CD4-positive, alpha-beta memory T cell (primary cell): ENCODE measurements around the gene CSNK2B. TPM values are rescaled to one million over a fixed set of nuclear protein-coding genes. Genes with fewer than 3 reads are reported as not detected.

Source experiments
- CTCF ChIA-PET: fragments of 350-600 bp; sonication (Branson Sonifier 250); formaldehyde crosslinking; loops from one replicate; lab custom pipeline; 2021; ENCODE audit warnings: inconsistent platforms; ENCODE audit not compliant: partially characterized antibody; lab: Charles Lee
- POLR2A ChIA-PET: fragments of 350-600 bp; sonication (Branson Sonifier 250); formaldehyde crosslinking; loops from one replicate; lab custom pipeline; 2021; ENCODE audit not compliant: partially characterized antibody; lab: Charles Lee
- DNase-seq, 5 donors: peaks; one replicate each; pipeline versions ENCODE4 v3.0.0 to v3.0.0-alpha.2; 2020 to 2022; ENCODE audit warnings: mixed read lengths in 1 of 5
- H3K27ac ChIP-seq: one replicate; pipeline ENCODE4 v1.7.0; 2013; ENCODE audit warnings: low read depth, low read length
- H3K27me3 ChIP-seq: 2 replicates; pipeline ENCODE4 v1.7.0; 2013; ENCODE audit warnings: mild to moderate bottlenecking, low read length, moderate library complexity; ENCODE audit not compliant: insufficient read depth
- H3K36me3 ChIP-seq: 2 replicates; pipeline ENCODE4 v1.7.0; 2013; ENCODE audit warnings: mild to moderate bottlenecking, low read length, moderate library complexity; ENCODE audit not compliant: insufficient read depth
- H3K4me1 ChIP-seq: 2 replicates; pipeline ENCODE4 v1.7.0; 2013; ENCODE audit warnings: mild to moderate bottlenecking, low read length, moderate library complexity; ENCODE audit not compliant: insufficient read depth
- H3K4me3 ChIP-seq, 2 donors: one replicate each; pipeline ENCODE4 v1.7.0; 2013; ENCODE audit warnings: low read length in 2 of 2, mild to moderate bottlenecking in 1 of 2
- H3K9me3 ChIP-seq, 2 donors: one replicate each; pipeline ENCODE4 v1.7.0; 2013; ENCODE audit warnings: low read length in 2 of 2, control low read depth in 1 of 2; ENCODE audit not compliant: control insufficient read depth in 1 of 2
- H3K27ac Mint-ChIP-seq, 7 donors: one replicate each; pipeline ENCODE4 v1.8.0; 2020 to 2021; ENCODE audit warnings: mixed read lengths in 7 of 7, mild to moderate bottlenecking in 6 of 7, inconsistent platforms in 3 of 7, moderate library complexity in 3 of 7
- H3K27me3 Mint-ChIP-seq, 2 donors: one replicate each; pipeline ENCODE4 v1.8.0; 2020 to 2021; ENCODE audit warnings: mixed read lengths in 2 of 2
- H3K36me3 Mint-ChIP-seq, 2 donors: one replicate each; pipeline ENCODE4 v1.8.0; 2020 to 2021; ENCODE audit warnings: mixed read lengths in 2 of 2, inconsistent platforms in 1 of 2, mild to moderate bottlenecking in 1 of 2
- H3K4me1 Mint-ChIP-seq, 4 donors: one replicate each; pipeline ENCODE4 v1.8.0; 2020 to 2021; ENCODE audit warnings: mixed read lengths in 4 of 4, mild to moderate bottlenecking in 1 of 4
- H3K4me3 Mint-ChIP-seq, 8 donors: one replicate each; pipeline ENCODE4 v1.8.0; 2020 to 2021; ENCODE audit warnings: mixed read lengths in 8 of 8, mild to moderate bottlenecking in 7 of 8, moderate library complexity in 6 of 8, inconsistent platforms in 3 of 8
- H3K9me3 Mint-ChIP-seq, 8 donors: one replicate each; pipeline ENCODE4 v1.8.0; 2020 to 2021; ENCODE audit warnings: mixed read lengths in 8 of 8, mild to moderate bottlenecking in 5 of 8, inconsistent platforms in 3 of 8, moderate library complexity in 1 of 8
- intact Hi-C: fragments of 100-400 bp; cut with micrococcal nuclease; formaldehyde crosslinking; loops from one replicate; pipeline ENCODE4 v1.15.1; 2023
- polyA plus RNA-seq, 2 donors: library from polyadenylated mRNA; unstranded; fragments of 300-500 nt; fragmentation: Illumina TruSeq; gene quantifications; one replicate each; pipeline ENCODE4 v1.2.3, GENCODE V29; 2021
- total RNA-seq, 2 experiments: library from RNA; stranded (reverse); gene quantifications; one replicate each; pipeline ENCODE4 v1.2.3, GENCODE V29; 2021

CSNK2B gene
- total and polyA plus RNA-seq, 4 experiments from 2014 or later = 141 to 232 (median 166) TPM

- Mint-ChIP-seq H3K27ac (peak overlapping the region in 4 of 7 donors; percentile 12 to 52 (median 20)), H3K4me1 (peaks cover 3 to 6% (median 5%) of the 10 kb centered on the region in 4 donors), H3K36me3 (peaks cover 39 to 86% of the 10 kb centered on the region in 2 donors), H3K4me3 (no peak overlapping the region), H3K27me3 (no peaks in the 10 kb centered on the region), H3K9me3 (no peaks in the 10 kb centered on the region)
- no peak for DNase-seq
- Histone ChIP-seq H3K27ac (no peak overlapping the region), H3K27me3 (no peaks in the 10 kb centered on the region), H3K36me3 (peaks cover 91% of the 10 kb centered on the region), H3K4me3 (no peak overlapping the region), H3K9me3 (no peaks in the 10 kb centered on the region), H3K4me1 (no peaks in the 10 kb centered on the region)
- POLR2A ChIA-PET = interaction anchor here (1.2 to 1.5 kb wide), 2 partner anchors 58 to 228 kb away, joined by 3 read pairs; partner anchors contain the start of gene NEU1
- CTCF ChIA-PET = interaction anchor here (1.2 kb wide), 1 partner anchor 20 kb away, joined by 3 read pairs; the partner anchor contains the start of gene APOM
- intact Hi-C loops = no loop called here
These were observed 30.8 kb upstream of the CSNK2B start for GRCh38 chr6:31634969-31635575.

- intact Hi-C loops = no loop called here
- Histone ChIP-seq H3K4me3 (no peak overlapping the region), H3K9me3 (no peaks in the 10 kb centered on the region), H3K36me3 (peaks cover 91% of the 10 kb centered on the region), H3K27ac (no peak overlapping the region), H3K4me1 (no peaks in the 10 kb centered on the region), H3K27me3 (no peaks in the 10 kb centered on the region)
- no peaks in the 10 kb centered on the region for H3K9me3 Mint-ChIP-seq
- H3K4me3 Mint-ChIP-seq = no peak overlapping the region
- DNase-seq = no peak
- H3K4me1 Mint-ChIP-seq = peaks cover 3 to 6% (median 5%) of the 10 kb centered on the region in 4 donors
- no peaks in the 10 kb centered on the region for H3K27me3 Mint-ChIP-seq
- peak overlapping the region in 1 of 7 donors; percentile 57 for H3K27ac Mint-ChIP-seq
- ChIA-PET POLR2A (interaction anchor here (1.7 to 3.1 kb wide), 2 partner anchors 15 to 28 kb away, joined by 3 to 23 read pairs; partner anchors contain the start of genes BAG6 and GPANK1), CTCF (no interaction called here)
- peaks cover 40 to 85% of the 10 kb centered on the region in 2 donors for H3K36me3 Mint-ChIP-seq
These were observed 28.9 kb upstream of the CSNK2B start for GRCh38 chr6:31636698-31637596.

- no peak overlapping the region for H3K27ac ChIP-seq
- no peak overlapping the region for H3K4me3 ChIP-seq
- H3K4me1 Mint-ChIP-seq = peaks cover 0 to 5% (median 3%) of the 10 kb centered on the region in 4 donors
- H3K4me3 Mint-ChIP-seq = peak overlapping the region in 1 of 8 donors; percentile 11
- intact Hi-C loops = no loop called here
- no peaks in the 10 kb centered on the region for H3K9me3 ChIP-seq
- H3K4me1 ChIP-seq = no peaks in the 10 kb centered on the region
- DNase-seq = no peak
- H3K9me3 Mint-ChIP-seq = no peaks in the 10 kb centered on the region
- CTCF ChIA-PET = interaction anchor here (0.6 kb wide), 1 partner anchor 12 kb away, joined by 3 read pairs; no protein-coding TSS in a partner anchor
- peak overlapping the region in 4 of 7 donors; percentile 5 to 75 (median 56) for H3K27ac Mint-ChIP-seq
- peaks cover 87% of the 10 kb centered on the region for H3K36me3 ChIP-seq
- peaks cover 36 to 78% of the 10 kb centered on the region in 2 donors for H3K36me3 Mint-ChIP-seq
- H3K27me3 Mint-ChIP-seq = no peaks in the 10 kb centered on the region
- POLR2A ChIA-PET = interaction anchor here (0.9 to 3.2 kb wide), 3 partner anchors 13 to 18 kb away, joined by 3 to 23 read pairs (median 14); partner anchors contain the start of genes BAG6 and PRRC2A
- no peaks in the 10 kb centered on the region for H3K27me3 ChIP-seq
These were observed 26.8 kb upstream of the CSNK2B start for GRCh38 chr6:31639043-31639442.

GRCh38 chr6:31639449-31639861 is 26.4 kb upstream of the CSNK2B start:
- Mint-ChIP-seq H3K4me3 (no peak overlapping the region), H3K4me1 (peaks cover 0 to 5% (median 2%) of the 10 kb centered on the region in 4 donors), H3K36me3 (peaks cover 36 to 75% of the 10 kb centered on the region in 2 donors), H3K27ac (peak overlapping the region in 3 of 7 donors; percentile 6 to 53 (median 36)), H3K9me3 (no peaks in the 10 kb centered on the region), H3K27me3 (no peaks in the 10 kb centered on the region)
- POLR2A ChIA-PET = interaction anchor here (0.9 to 3.2 kb wide), 4 partner anchors 12 to 25 kb away, joined by 3 to 23 read pairs (median 10); partner anchors contain the start of genes BAG6, GPANK1 and PRRC2A
- DNase-seq = no peak
- no peak overlapping the region for H3K4me3 ChIP-seq
- no peak overlapping the region for H3K27ac ChIP-seq
- CTCF ChIA-PET = interaction anchor here (0.6 kb wide), 1 partner anchor 13 kb away, joined by 3 read pairs; no protein-coding TSS in a partner anchor
- no peaks in the 10 kb centered on the region for H3K27me3 ChIP-seq
- intact Hi-C loops = no loop called here
- H3K4me1 ChIP-seq = no peaks in the 10 kb centered on the region
- H3K9me3 ChIP-seq = no peaks in the 10 kb centered on the region
- peaks cover 87% of the 10 kb centered on the region for H3K36me3 ChIP-seq

- peak overlapping the region in 2 of 7 donors; percentile 43 to 57 for H3K27ac Mint-ChIP-seq
- H3K27me3 ChIP-seq = no peaks in the 10 kb centered on the region
- H3K4me1 Mint-ChIP-seq = peaks cover 0 to 6% (median 4%) of the 10 kb centered on the region in 4 donors
- no peak overlapping the region for H3K27ac ChIP-seq
- intact Hi-C loops = no loop called here
- ChIA-PET CTCF (no interaction called here), POLR2A (interaction anchor here (2.0 to 3.2 kb wide), 3 partner anchors 12 to 24 kb away, joined by 5 to 14 read pairs (median 7); partner anchors contain the start of genes BAG6, GPANK1 and PRRC2A)
- H3K27me3 Mint-ChIP-seq = no peaks in the 10 kb centered on the region
- H3K4me3 ChIP-seq = no peak overlapping the region
- no peaks in the 10 kb centered on the region for H3K9me3 ChIP-seq
- H3K36me3 ChIP-seq = peaks cover 87% of the 10 kb centered on the region
- H3K4me1 ChIP-seq = no peaks in the 10 kb centered on the region
- H3K9me3 Mint-ChIP-seq = peaks cover 0 to 4% (median 0%) of the 10 kb centered on the region in 8 donors
- H3K36me3 Mint-ChIP-seq = peaks cover 38 to 74% of the 10 kb centered on the region in 2 donors
- H3K4me3 Mint-ChIP-seq = no peak overlapping the region
- DNase-seq = no peak
These were observed 25.3 kb upstream of the CSNK2B start for GRCh38 chr6:31640612-31641011.

GRCh38 chr6:31641370-31641769 is 24.5 kb upstream of the CSNK2B start:
- no peak overlapping the region for H3K4me3 Mint-ChIP-seq
- H3K27ac Mint-ChIP-seq = peak overlapping the region in 4 of 7 donors; percentile 45 to 74 (median 65)
- H3K27me3 ChIP-seq = no peaks in the 10 kb centered on the region
- H3K9me3 ChIP-seq = no peaks in the 10 kb centered on the region
- H3K27me3 Mint-ChIP-seq = no peaks in the 10 kb centered on the region
- no peak overlapping the region for H3K4me3 ChIP-seq
- POLR2A ChIA-PET = interaction anchor here (2.0 to 2.1 kb wide), 2 partner anchors 11 to 23 kb away, joined by 5 to 7 read pairs; partner anchors contain the start of genes BAG6 and GPANK1
- no peak for DNase-seq
- no peak overlapping the region for H3K27ac ChIP-seq
- CTCF ChIA-PET = interaction anchor here (1.0 kb wide), 1 partner anchor 90 kb away, joined by 3 read pairs; no protein-coding TSS in a partner anchor
- no peaks in the 10 kb centered on the region for H3K4me1 ChIP-seq
- peaks cover 0 to 4% (median 0%) of the 10 kb centered on the region in 8 donors for H3K9me3 Mint-ChIP-seq
- intact Hi-C loops = no loop called here
- peaks cover 37 to 73% of the 10 kb centered on the region in 2 donors for H3K36me3 Mint-ChIP-seq
- H3K36me3 ChIP-seq = peaks cover 86% of the 10 kb centered on the region
- H3K4me1 Mint-ChIP-seq = peaks cover 0 to 6% (median 4%) of the 10 kb centered on the region in 4 donors
